ENCODE measurements around the gene HDHD3.

The HDHD3 gene

DNA sequence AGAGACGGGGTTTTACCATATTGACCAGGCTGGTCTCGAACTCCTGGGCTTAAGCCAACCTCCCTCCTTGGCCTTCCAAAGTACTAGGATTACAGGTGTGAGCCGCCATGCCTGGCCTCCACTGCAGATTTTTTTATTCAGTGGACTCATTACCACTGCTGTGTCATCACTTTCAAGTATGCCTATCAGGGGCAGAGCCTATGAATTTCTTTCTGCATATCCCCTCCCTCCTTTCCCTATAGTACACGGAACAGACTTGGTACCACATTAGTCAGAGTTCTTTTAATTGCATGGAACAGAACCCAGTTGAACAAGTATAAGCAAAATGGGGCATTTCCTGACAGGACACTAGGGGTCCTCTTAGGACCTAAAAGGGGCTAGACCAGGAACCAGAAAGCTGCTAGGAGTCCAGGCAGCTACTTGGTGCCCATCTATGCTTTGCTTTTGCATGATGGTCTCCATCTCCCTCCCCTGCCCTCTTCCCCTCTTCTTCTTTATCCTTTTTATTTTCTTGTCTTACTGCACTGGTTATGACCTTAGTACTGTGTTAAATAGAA, 21.7 kb downstream of the HDHD3 start:
- H4K20me1 ChIP-seq, result no peaks in the 10 kb centered on the region
- no peak for TF ChIP-seq Cebpa-rat (IDR thresholded peaks at IDR 0.05)
- H3K9ac ChIP-seq, result no peak overlapping the region
- peaks cover 3 to 6% (median 5%) of the 10 kb centered on the region in 11 experiments; a peak in 20 of 22 replicates for H3K27me3 ChIP-seq
- H3K4me1 ChIP-seq, result peaks cover 15 to 26% (median 18%) of the 10 kb centered on the region in 10 experiments
- no peak overlapping the region for H3K27ac ChIP-seq
- no peak overlapping the region for H3K4me2 ChIP-seq
- H3K4me3 ChIP-seq, result no peak overlapping the region
- peaks cover 0 to 5% (median 0%) of the 10 kb centered on the region in 11 experiments; a peak in 2 of 22 replicates for H3K36me3 ChIP-seq
- no peaks in the 10 kb centered on the region for H3K9me3 ChIP-seq (replicated peaks in 1 of 11)

GRCh38 chr9:113352411-113352810, 24.4 kb downstream of the HDHD3 start:
- peaks cover 11 to 25% (median 19%) of the 10 kb centered on the region in 11 experiments; a peak in 21 of 22 replicates for H3K27me3 ChIP-seq
- peaks cover 19 to 31% (median 25%) of the 10 kb centered on the region in 10 experiments for H3K4me1 ChIP-seq
- no peak overlapping the region for H3K9ac ChIP-seq
- peak overlapping the region in 1 of 11 experiments; percentile 93; a peak in 2 of 22 replicates for H3K4me2 ChIP-seq
- H3K4me3 ChIP-seq, result no peak overlapping the region
- no peaks in the 10 kb centered on the region for H4K20me1 ChIP-seq
- peaks cover 0 to 5% (median 0%) of the 10 kb centered on the region in 11 experiments; a peak in 2 of 22 replicates for H3K36me3 ChIP-seq
- no peak overlapping the region for H3K27ac ChIP-seq
- H3K9me3 ChIP-seq (replicated peaks in 1 of 11), result no peaks in the 10 kb centered on the region
- TF ChIP-seq Cebpa-rat (IDR thresholded peaks at IDR 0.05), result no peak

DNA sequence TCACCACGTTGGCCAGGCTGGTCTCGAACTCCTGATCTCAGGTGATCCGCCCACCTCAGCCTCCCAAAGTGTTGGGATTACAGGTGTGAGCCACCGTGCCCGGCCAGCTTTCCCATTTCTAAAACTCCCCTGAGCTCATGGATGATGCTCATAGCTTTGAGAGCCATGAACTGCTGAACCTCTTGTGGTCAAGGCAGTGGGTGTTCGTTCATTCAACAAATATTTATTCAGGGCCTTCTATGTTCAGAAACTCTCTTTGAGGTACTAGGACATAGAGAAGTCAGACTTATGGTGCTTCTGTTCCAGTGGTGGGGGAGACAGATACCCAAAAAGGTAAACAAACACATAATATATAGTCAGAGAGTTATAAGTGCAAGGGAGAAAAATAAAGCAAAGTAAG, 24.8 kb downstream of the HDHD3 start:
- H3K27me3 ChIP-seq, result peaks cover 11 to 25% (median 19%) of the 10 kb centered on the region in 11 experiments; a peak in 21 of 22 replicates
- H3K4me3 ChIP-seq, result no peak overlapping the region
- H3K9ac ChIP-seq, result no peak overlapping the region
- H3K9me3 ChIP-seq (replicated peaks in 1 of 11), result no peaks in the 10 kb centered on the region
- peak overlapping the region in 1 of 11 experiments; percentile 54; a peak in 2 of 22 replicates for H3K27ac ChIP-seq
- peak overlapping the region in 6 of 11 experiments; percentile 91 to 94 (median 93); a peak in 9 of 22 replicates for H3K4me2 ChIP-seq
- H4K20me1 ChIP-seq, result no peaks in the 10 kb centered on the region
- H3K36me3 ChIP-seq, result peaks cover 0 to 5% (median 0%) of the 10 kb centered on the region in 11 experiments; a peak in 2 of 22 replicates
- no peak for TF ChIP-seq Cebpa-rat (IDR thresholded peaks at IDR 0.05)
- peaks cover 19 to 31% (median 25%) of the 10 kb centered on the region in 10 experiments for H3K4me1 ChIP-seq

DNA sequence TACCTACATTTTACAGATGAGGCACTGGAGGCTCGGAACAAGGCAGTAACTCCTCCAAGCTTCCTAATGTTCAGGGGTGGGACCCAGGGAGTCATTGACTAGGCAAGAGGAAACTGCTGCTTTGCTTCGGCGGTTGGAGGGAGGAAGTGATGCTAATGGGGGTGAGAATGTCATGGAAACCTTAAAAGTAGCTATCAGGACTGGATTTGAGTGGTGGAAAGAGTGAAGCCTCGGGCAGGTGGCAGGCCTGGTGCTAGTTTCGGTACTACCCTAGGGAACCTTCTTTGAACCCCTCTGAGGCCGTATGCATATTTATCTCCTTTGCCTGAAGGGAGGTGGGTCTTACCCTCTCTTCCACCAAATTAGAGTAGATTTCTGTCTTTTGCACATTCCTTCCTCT, 25.8 kb downstream of the HDHD3 start:
- Histone ChIP-seq H3K4me3 (peak overlapping the region in 9 of 10 experiments; percentile 66 to 75 (median 68); a peak in 16 of 20 replicates), H3K9ac (peak overlapping the region in 4 of 11 experiments; percentile 71 to 79 (median 72); a peak in 5 of 22 replicates), H3K4me1 (peaks cover 19 to 31% (median 25%) of the 10 kb centered on the region in 10 experiments), H4K20me1 (no peaks in the 10 kb centered on the region), H3K9me3 (replicated peaks in 1 of 11) (no peaks in the 10 kb centered on the region), H3K27me3 (peaks cover 11 to 25% (median 19%) of the 10 kb centered on the region in 11 experiments; a peak in 21 of 22 replicates), H3K27ac (peak overlapping the region in 9 of 11 experiments; percentile 12 to 62 (median 54); a peak in 14 of 22 replicates), H3K36me3 (peaks cover 0 to 5% (median 0%) of the 10 kb centered on the region in 11 experiments; a peak in 2 of 22 replicates), H3K4me2 (peak overlapping the region; percentile 89 to 99 (median 93))
- no peak for TF ChIP-seq Cebpa-rat (IDR thresholded peaks at IDR 0.05)

- H3K9ac ChIP-seq, result peak overlapping the region; percentile 56 to 83 (median 72)
- peak overlapping the region; percentile 65 to 75 (median 68) for H3K4me3 ChIP-seq
- peak overlapping the region; percentile 89 to 99 (median 93) for H3K4me2 ChIP-seq
Observed at GRCh38 chr9:113350107-113350661, 26.6 kb downstream of the HDHD3 start.

GRCh38 chr9:113349445-113350094, 27.2 kb downstream of the HDHD3 start, which contains the start of gene BSPRY:
BSPRY (plus strand) TSS chr9:113349541; CDS start chr9:113349580, 39 bp downstream.
- H3K27ac ChIP-seq, result peak within 1 kb of the TSS; percentile 34 to 64 (median 54); a peak in 21 of 22 replicates
- no peak for TF ChIP-seq Cebpa-rat (IDR thresholded peaks at IDR 0.05)
- H3K4me2 ChIP-seq, result peak within 1 kb of the TSS; percentile 89 to 99 (median 93)
- peaks cover 11 to 25% (median 19%) of the 10 kb centered on the region in 11 experiments; a peak in 21 of 22 replicates for H3K27me3 ChIP-seq
- no peaks in the 10 kb centered on the region for H3K36me3 ChIP-seq
- peak within 1 kb of the TSS; percentile 56 to 83 (median 72) for H3K9ac ChIP-seq
- H3K4me3 ChIP-seq, result peak within 1 kb of the TSS; percentile 65 to 75 (median 68)
- no peaks in the 10 kb centered on the region for H4K20me1 ChIP-seq
- no peaks in the 10 kb centered on the region for H3K9me3 ChIP-seq (replicated peaks in 1 of 11)
- peaks cover 19 to 31% (median 25%) of the 10 kb centered on the region in 10 experiments for H3K4me1 ChIP-seq

More at GRCh38 chr9:113350107-113350661, 26.6 kb downstream of the HDHD3 start:
- Histone ChIP-seq H4K20me1 (no peaks in the 10 kb centered on the region), H3K27me3 (peaks cover 11 to 25% (median 19%) of the 10 kb centered on the region in 11 experiments; a peak in 21 of 22 replicates), H3K36me3 (peaks cover 0 to 5% (median 0%) of the 10 kb centered on the region in 11 experiments; a peak in 2 of 22 replicates), H3K9me3 (replicated peaks in 1 of 11) (no peaks in the 10 kb centered on the region), H3K4me1 (peaks cover 19 to 31% (median 25%) of the 10 kb centered on the region in 10 experiments), H3K27ac (peak overlapping the region; percentile 34 to 64 (median 54); a peak in 20 of 22 replicates)
- no peak for TF ChIP-seq Cebpa-rat (IDR thresholded peaks at IDR 0.05)

- H4K20me1 ChIP-seq, result no peaks in the 10 kb centered on the region
- peak overlapping the region; percentile 65 to 75 (median 68) for H3K4me3 ChIP-seq
- peaks cover 11 to 25% (median 19%) of the 10 kb centered on the region in 11 experiments; a peak in 21 of 22 replicates for H3K27me3 ChIP-seq
- H3K4me1 ChIP-seq, result peaks cover 25 to 36% (median 30%) of the 10 kb centered on the region in 10 experiments
- peak overlapping the region in 8 of 11 experiments; percentile 65 to 83 (median 72); a peak in 11 of 22 replicates for H3K9ac ChIP-seq
- TF ChIP-seq Cebpa-rat (IDR thresholded peaks at IDR 0.05), result no peak
- no peaks in the 10 kb centered on the region for H3K9me3 ChIP-seq (replicated peaks in 1 of 11)
- no peak overlapping the region for H3K27ac ChIP-seq
- peak overlapping the region; percentile 89 to 99 (median 93); a peak in 21 of 22 replicates for H3K4me2 ChIP-seq
- no peaks in the 10 kb centered on the region for H3K36me3 ChIP-seq
Observed at GRCh38 chr9:113349066-113349444, 27.7 kb downstream of the HDHD3 start.

DNA sequence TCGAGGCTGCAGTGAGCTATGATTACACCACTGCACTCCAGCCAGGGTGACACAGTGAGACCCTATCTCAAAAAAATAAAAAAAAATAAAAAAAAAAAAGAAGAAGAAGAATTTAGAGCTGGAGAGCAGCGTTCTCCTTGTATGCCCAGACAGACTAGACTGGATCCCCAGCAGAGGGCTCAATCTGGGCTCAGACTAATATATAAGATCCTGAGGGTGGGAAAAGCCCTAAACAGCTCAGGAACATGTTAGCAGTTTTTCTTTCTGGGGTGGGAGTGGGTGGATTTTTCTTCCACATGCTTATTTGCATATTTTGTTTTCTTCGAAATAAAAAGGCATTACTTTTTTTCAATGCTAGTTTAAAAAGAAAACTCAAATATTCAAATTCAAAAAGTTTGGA, 28.3 kb downstream of the HDHD3 start:
- Histone ChIP-seq H3K4me2 (no peak overlapping the region), H4K20me1 (no peaks in the 10 kb centered on the region), H3K36me3 (no peaks in the 10 kb centered on the region), H3K4me1 (peaks cover 31 to 43% (median 34%) of the 10 kb centered on the region in 10 experiments), H3K9me3 (replicated peaks in 1 of 11) (no peaks in the 10 kb centered on the region), H3K9ac (no peak overlapping the region), H3K4me3 (no peak overlapping the region), H3K27ac (no peak overlapping the region), H3K27me3 (peaks cover 11 to 25% (median 19%) of the 10 kb centered on the region in 11 experiments; a peak in 21 of 22 replicates)
- no peak for TF ChIP-seq Cebpa-rat (IDR thresholded peaks at IDR 0.05)

Data from BLaER1 treated with 17β-estradiol and CSF1 and Interleukin-3, amounts not matched to agents 10 nM and 100 nM (cell line).